Cerebellar nuclear complex (tissue), 1 donor: ENCODE data around the gene CORIN.
"Not testable (repeated sequence)": the region's sequence is repeated elsewhere in the genome, so short reads cannot be mapped to it uniquely, and the experiment has no call there.

Source experiments
- DNase-seq, 2 experiments: peaks; one replicate each; lab custom pipeline; 2025; lab: John Stamatoyannopoulos, UW

The CORIN gene

DNA sequence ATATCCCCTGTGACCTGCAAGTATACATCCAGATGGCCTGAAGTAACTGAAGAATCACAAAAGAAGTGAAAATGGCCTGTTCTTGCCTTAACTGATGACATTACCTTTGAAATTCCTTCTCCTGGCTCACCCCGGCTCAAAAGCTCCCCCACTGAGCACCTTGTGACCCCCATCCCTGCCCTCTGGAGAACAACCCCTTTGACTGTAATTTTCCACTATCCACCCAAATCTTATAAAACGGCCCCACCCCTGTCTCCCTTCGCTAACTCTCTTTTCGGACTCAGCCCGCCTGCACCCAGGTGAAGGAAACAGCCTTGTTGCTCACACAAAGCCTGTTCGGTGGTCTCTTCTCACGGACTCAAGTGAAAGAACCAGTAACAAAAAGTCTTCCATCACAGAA is 69.9 kb downstream of the CORIN start:
- DNase-seq: not testable (repeated sequence)

DNA sequence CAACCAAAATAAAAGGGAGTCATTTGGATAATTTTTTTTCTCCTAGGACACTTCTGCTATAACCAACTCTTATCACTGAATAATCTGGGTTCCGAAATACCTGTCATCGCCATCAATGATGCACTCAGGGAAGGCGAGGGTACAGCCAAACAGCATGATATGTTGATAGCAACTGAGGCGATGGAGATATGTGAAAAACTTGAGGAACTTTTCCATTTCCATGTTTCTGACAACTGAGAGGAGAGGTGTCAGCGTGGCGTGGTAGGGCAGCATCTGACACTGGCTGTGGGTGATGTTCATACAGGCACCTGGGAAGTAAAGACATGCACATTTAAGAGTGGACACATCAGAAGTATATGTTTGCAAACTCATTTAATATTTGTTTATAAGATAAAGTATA is 74.6 kb downstream of the CORIN start:
- no peak for DNase-seq

DNA sequence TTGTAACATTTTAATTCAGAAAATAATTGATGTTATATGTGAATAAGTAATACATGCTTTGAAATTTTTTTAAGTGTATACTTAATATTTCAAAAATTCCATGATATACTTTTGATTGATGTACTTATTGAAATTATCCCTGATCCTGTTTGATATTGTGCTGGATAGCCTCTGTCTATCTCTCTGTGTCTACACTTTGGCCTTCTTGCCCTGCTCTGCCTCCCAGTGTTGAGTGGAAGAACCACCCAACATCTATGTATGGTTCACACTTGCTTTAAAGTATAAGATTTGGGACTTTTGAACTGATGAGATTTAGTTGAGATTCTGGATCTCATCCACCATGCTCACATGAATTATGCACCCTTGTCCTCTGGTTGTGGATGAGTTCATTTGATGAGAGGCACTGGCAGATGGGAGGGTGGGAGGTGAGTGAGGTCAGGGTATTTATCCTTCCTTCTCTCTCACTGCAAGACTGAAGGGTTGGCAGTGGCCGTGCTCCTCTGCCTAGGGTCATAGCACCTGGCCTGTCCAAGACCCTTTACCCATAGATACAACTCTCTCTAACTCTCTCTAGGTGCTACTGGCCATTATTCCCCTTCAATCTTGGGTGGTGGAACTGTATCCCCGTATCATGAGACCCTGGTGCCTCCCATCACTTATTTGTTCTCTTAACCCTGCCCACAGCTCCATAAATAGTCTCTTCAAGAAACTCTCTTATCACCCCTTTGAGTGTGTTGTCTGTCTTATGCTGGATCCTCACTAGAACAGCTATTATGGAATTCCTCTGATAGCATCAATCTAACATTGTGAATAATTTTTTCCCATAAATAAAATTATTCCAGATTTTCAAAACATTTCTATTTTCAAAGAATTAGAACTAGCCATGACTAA is 75.2 kb downstream of the CORIN start:
- no peak for DNase-seq

DNA sequence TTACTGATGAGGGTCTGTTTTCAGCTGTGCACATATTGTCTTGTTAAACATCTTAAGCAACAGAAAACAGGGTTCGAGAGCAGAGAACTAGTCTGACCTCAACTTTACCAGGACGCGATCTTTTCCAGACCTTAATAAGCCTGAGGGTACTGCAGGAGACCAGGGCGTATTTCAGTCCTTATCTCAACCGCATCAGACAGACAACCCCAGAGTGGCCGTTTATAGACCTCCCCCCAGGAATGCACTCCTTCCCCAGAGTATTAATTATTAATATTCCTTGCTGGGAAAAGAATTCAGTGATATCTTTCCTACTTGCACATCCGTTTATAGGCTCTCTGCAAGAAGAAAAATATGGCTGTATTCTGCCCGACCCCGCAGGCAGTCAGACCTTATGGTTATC is 84.6 kb downstream of the CORIN start:
- DNase-seq: not testable (repeated sequence)

DNA sequence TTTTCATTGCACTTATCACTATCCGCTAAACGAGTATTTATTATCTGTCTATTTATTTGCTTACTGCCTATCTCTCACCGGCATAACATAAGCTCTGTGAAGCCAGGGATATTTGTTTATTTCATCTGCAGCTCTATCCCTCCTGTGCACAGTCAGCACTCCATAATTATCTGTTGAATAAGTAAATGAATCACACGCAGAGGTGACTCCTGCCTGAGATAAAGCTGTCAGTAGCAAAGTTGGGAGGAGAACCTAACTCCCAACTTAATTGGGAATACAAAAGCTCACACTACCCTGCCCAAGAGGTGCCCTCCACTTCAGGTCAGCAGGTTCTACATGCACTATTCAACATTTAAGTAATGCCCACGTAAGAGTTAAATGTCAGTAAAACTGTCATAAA is 85.7 kb downstream of the CORIN start:
- DNase-seq: no peak

DNA sequence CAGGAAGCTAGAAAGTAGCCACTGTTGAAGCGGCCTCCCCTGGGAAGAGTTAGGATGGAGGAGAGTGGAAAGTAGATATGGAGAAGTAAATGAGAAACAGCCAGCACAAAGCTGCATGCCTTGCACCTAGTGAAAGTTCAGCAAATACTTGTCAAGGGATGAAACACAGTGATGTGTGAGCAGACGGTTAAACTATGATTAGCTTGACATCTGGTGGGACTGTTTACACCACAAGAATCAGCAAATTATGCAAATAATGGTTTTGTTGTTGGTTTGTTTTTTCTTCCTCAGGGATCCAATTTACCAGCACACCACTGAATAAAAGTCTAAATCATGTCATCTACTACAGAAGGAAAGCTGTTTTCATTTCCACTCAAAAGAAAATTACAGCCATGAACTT is 87.1 kb downstream of the CORIN start:
- DNase-seq: no peak

DNA sequence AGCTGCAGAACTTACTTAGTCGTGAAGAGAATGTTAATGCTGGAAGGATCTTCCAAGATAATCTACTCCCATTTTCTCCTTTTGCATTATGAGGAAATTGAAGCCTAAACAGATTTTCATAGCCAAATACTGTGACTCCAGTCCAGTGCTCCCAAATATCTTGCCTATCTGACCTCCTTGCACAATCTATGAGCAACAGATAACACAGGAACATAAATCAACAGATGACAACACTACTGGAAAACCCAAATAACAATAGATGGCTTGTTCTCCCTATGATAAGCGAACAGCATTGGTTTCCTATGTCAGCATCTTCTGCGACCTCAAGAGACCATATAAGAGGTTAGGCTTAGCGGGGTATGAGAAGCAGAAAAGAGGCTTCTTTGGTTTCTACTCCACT is 88.0 kb downstream of the CORIN start:
- DNase-seq: no peak

DNA sequence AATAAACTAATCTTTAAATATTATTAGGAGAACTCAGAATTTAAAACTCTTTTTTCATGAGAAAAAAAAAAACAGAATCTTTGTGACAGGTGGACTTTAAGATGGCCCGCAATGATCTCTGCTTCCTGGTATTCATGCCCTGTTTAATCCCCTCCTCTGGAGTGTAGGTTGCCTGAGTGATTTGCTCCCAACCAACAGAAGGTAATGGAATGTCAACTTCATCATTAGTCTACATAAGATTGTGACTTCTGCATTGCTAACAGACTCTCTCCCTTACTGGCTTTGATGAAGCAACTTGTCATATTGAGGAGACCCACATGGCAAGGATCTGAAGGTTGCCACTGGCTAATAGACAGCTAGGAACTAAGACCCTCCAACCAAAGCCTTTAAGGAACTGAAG is 88.8 kb downstream of the CORIN start:
- no peak for DNase-seq

DNA sequence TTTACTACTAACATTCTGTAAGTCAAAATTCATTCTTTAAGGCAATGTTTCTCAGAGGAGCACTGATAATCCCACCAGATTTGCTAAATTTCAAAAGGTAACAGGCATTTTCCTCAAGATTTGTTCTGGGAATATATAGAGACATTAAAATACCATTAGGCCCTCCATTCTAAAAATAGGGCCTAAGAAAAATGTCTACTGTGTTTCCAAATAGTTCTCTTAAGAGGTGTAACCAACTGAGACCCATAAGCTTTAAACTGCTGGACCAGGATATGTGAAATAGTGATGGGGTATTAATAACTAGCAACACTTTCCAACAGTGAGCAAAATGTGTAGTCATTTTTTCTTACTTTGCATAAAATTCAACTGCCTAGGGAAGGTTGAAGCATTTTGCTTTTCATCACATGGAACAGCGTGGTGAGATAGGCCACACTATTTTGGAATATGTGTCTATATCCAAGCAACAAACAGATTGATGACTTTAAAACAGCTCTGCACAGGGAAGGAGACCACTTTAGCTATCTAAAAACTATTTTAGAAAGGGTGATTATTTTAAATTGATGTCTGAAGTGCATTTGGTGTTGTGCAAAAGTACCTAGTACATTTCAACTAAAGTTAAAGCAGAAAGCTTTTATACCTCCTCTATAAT is 89.9 kb downstream of the CORIN start:
- DNase-seq: no peak

DNA sequence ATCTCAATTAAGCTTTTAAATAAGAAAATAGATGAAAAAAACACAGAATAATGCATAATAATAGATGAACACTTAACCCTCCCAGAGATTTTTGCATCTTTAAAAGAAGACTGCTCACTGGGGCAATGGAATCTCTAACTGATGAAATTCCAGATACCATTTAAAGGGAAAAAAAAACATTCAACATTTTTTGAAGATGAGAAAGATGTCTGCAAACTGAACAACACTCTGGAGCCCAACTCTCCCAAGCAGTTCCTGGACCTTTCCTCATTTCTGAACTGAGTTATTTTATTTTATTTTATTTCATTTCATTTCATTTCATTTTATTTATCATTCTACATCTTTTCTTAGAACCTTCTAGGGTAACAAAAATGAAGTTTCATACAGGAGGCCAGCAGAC is 90.7 kb downstream of the CORIN start:
- no peak for DNase-seq

DNA sequence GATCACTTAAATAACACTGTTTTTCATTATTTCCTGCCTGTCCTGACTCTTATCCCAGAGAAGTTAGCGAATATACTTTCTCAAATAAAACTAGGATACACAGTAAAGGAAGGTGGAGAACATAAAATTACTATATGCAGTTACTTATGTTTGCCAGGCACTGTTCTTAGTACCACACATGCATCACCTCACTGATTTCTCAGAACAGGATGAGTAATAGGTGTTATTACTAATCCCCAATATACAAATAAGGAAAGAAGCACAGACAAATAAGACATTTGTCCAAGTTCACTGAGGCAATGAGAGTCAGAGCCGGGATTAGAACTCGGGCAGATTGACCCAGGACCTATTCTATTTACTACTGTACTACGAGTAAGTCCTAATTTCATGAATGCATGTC is 91.7 kb downstream of the CORIN start:
- no peak for DNase-seq

DNA sequence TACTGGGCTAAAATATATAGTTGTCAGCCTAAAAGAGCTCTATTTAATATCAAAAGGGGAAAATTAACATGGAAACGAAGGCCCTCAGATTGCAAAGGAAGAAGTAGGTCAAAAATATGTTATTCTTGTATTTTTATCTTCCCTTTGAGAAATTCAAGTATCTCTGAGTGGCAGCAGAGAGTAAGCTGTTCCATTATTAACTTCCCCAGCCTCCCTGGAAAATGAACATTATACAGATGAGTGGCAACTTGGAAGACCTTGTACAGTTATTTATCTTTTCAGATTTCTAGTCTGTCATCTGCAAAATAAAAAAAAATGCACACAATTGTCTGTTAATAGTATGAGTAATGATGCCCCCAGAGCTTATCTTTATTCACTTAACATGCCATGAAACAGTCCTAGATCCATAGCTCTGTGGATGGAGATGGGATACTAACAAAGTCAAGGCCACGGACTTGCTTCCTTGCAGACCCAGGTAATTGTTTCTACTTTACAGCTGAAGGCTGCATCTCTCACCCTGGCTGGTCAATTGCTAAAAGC is 93.0 kb downstream of the CORIN start:
- no peak for DNase-seq

DNA sequence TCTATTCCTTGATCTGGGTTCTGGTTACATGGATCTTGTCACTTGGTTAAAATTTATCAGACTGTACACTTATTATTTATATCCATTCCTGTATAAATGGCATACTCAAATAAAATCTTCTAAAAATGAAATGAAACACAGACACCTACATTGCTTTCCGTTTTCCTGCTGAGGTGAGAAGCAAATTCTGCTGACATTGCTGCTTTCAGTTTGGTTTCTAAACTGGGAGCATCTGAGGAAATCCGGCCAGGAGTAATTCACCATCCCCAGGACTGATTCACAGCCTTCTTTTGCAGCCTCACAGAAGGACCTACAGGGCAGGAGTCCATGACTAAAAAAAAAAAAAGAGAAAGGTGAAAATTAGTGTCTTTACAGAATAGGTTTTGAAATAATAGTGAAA is 93.6 kb downstream of the CORIN start:
- DNase-seq: no peak

DNA sequence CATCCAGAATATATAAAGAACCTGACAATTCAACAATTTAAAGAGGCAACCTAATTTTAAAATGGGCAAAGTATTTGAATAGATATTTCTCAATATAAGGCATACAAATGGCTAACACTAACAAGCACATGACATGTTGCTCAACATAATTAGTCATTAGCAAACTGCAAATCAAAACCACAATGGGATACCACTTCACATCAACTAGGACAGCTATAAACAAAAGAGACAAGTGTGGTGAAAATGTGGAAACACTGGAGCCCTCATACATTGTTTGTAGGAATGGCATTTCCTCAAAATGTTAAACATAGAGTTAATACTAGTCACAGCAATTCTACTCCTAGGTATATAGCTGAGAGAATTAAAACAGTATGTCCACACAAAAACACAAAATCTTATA is 96.7 kb downstream of the CORIN start:
- DNase-seq: no peak

DNA sequence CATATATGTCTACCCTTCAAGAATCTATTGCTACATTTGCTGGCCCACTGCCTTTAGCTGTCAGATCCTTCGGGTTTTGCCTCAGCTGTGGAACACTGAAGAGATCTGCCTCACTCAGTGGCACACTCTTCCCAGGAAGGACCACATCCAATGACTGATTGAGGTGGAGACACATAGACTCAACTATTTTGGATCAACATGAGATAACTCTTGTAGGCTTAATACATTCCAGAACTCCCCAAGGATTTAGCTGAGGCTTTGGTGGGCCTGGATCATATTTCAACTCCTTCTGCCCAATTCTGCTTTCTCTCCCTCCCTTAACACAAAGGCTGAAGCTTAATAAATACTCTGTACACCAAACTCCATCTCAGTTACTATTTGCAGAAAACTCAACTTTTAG is 100.5 kb downstream of the CORIN start:
- DNase-seq: no peak

DNA sequence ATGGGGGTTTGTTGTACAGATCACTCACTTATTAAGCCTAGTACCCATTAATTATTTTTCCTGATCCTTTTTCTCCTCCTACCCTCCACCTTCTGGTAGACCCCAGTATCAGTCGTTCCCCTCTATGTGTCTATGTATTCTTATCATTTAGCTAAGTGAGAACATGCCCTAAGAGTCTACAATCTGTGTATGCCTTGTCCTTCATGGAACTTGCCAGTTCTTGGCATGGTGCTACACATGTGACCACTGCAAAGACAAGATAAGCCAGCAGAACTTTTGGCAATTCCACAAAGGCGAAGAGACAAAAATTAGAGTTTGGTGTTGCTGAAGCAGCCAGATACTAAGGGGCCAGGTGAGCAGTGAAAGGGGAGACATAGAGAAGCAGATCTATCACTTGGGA is 101.3 kb downstream of the CORIN start:
- DNase-seq: no peak

DNA sequence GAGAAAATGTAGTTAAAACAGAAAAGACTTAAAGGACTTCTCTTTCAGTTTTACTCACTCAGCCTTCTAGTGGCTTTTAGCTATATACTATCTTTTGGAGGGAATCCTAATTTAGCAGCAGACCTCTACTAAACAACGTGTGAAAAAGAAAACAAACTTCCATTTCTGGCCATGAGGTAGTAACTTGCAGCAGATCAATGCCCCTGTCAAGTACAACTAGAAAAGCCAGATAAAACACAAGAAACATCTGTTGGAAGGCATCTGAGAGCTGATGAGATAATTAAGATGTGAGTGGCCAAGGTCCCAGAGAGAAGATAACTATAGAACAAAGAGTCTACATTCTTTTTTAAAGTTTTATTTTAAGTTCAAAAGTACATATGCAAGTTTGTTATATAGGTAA is 101.7 kb downstream of the CORIN start:
- DNase-seq: no peak

DNA sequence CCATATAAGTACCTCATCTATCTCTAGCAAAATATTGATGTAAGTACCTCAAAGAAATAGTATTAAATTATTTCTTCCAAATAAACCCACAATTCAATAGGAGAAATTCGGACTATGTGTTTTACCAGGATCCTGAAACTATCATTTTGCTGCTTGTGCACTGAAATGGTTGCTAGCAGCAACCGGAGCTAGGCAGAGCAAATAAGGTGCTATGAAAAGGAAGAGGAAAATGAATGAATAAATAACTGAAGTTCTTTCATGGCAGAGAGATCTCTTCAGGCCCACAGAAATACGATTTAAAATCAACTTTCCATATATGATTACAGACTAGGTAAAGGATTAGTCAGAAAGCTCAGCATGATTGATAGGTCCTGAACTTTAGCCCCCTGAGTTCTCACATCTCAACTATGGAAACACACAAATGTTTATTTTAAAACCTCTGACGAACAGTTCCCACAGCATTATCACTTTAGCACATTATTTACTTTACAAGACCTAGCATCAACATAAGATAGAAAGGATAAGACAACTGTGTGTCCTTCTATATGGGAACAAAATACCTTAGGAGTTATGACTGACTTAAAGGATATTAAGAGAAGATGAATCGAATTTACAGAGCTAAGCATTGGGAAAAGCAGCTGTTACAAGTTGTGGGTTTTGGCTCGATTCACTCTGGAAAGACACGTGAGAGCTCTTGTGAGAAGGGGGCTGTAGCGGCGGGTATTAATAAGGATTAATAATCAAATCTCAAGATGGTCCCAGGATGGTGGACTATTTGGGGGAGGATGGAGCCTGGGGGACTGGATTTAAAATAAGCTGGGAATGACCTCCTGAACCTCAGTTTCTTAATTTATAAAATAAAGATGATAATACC is 104.3 kb downstream of the CORIN start:
- DNase-seq: no peak

DNA sequence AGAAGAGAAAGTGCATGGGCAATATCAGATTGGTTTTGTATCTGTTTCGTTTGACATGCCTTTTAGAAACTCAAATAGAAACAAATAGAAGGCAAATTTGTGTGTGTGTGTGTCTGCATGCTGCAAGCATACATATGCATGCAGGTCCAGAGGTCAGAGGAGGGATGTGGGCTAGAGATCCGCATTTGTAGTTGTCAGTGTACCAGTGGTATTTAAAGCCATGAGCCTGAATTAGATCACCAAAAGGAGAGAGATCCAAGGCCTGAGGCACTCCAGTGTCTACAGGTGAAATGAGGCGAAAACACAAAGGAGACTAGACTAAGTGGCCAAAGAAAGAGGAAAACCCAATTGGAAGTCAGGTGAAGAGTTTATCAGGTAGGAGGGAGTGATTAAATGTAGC is 106.7 kb downstream of the CORIN start:
- no peak for DNase-seq

DNA sequence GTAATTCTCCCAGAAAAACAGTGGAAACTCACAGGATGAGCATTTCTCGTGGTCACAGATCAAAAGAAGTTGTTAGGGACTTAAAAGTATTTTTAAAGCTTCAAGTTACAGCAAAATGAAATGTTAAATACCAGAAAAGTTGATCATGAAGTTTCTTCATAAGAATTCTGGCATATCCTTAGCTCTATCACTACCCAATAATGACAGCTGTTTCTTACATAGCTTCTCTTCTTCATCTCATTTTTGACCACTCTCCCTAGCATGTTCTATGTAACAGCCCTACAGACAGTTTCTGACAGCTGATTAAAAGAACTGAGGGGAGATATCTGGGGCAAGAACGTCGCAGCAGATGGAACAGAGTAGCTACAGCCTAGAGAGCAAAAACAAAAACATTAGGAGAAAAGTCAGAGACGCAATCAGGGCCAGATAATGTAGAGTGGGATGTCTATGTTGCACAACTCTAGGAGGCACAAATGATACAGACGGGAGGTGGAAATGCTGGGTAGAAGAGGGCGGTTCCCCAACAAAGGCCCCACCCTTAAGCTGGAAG is 108.7 kb downstream of the CORIN start:
- DNase-seq: no peak

DNA sequence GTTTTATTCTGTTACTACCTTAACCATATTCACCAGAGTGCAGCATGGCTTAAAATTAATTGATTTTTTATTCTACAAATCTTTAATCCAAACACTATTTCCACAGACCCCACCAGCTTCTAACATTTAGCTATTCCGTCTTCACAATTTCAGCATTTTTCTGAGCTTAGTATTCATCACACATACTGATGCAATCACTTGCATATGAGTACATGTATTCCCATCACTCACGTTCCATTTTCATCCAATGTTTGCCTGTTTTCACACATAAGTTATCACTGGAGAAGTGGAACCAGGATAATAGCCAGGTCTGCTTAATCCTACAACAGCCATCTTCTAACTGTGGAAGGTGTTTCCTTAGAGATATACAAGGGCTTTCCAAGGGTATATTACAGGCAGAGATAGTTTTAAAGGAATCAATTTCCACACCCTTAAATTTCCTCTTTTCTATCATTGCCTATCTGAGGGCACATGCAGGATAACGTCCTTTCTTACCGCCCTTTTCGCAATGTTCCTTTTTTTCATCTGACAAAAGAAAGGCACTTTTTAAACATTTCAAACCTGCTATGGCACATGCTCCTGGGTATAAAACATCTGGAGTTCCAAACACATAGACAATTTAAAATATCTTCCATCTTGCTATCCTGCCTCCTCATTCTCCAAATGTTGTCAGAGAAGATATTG is 115.8 kb downstream of the CORIN start:
- no peak for DNase-seq

DNA sequence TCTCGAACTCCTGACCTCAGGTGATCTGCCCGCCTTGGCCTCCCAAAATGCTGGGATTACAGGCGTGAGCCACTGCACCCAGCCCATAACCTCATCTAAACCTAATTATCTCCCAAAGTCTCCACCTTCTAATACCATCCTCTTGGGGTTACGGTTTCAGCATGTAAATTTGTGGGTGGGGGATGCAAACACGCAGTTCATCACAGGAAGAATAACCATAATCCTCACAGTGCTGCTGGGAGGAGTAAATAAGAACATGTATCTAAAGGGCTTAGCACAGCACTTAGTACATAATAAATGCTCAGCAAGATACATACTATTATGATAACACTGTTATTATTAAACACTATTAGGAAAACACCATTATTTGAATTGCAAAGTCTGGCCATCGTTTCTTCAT is 116.4 kb downstream of the CORIN start:
- DNase-seq: no peak
